ENCODE results near the gene HDAC9. TPM values are rescaled to one million over a fixed set of nuclear protein-coding genes. Genes with fewer than 3 reads are reported as not detected.
A peak's percentile ranks its signal among the peaks of the same experiment; 100 is the strongest.

HDAC9 gene
- total and polyA plus RNA-seq, 12 donors = 2.6 to 23.1 (median 7.5) TPM

- no peaks in the 10 kb centered on the region for H3K36me3 ChIP-seq (replicated peaks in 1 of 2)
- 78 to 93% (median 85%) methylated on average over 1 of the region's 1 CpG for WGBS, 4 donors
- H3K4me1 ChIP-seq (replicated peaks in 1 of 2) = no peaks in the 10 kb centered on the region
- H3K27me3 ChIP-seq = no peaks in the 10 kb centered on the region
- TF ChIP-seq CTCF (IDR thresholded peaks at IDR 0.05) (no peak), POLR2A (IDR thresholded peaks at IDR 0.05) (no peak)
- no peak for DNase-seq
- no peak overlapping the region for H3K27ac ChIP-seq
- H3K9me3 ChIP-seq (replicated peaks in 1 of 3) = no peaks in the 10 kb centered on the region
- intact Hi-C loops (cut with DNase I) = no loop called here
- H3K4me3 ChIP-seq = no peak overlapping the region
These were observed 70.7 kb downstream of the HDAC9 start for GRCh38 chr7:18566205-18566604.

- TF ChIP-seq POLR2A (IDR thresholded peaks at IDR 0.05) = no peak
- Histone ChIP-seq H3K27me3 (no peaks in the 10 kb centered on the region), H3K27ac (no peak overlapping the region), H3K4me1 (replicated peaks in 1 of 2) (no peaks in the 10 kb centered on the region), H3K9me3 (replicated peaks in 1 of 3) (no peaks in the 10 kb centered on the region), H3K36me3 (replicated peaks in 1 of 2) (no peaks in the 10 kb centered on the region), H3K4me3 (no peak overlapping the region)
- 82 to 92% (median 87%) methylated on average over 7 of the region's 7 CpGs for WGBS, 4 donors
- no peak for DNase-seq
- intact Hi-C loops (cut with DNase I) = no loop called here
These were observed 71.3 kb downstream of the HDAC9 start for GRCh38 chr7:18566829-18567228.

GRCh38 chr7:18570441-18570840 is 74.9 kb downstream of the HDAC9 start:
- no peak for TF ChIP-seq CTCF (IDR thresholded peaks at IDR 0.05)
- TF ChIP-seq POLR2A (IDR thresholded peaks at IDR 0.05) = no peak
- H3K27ac ChIP-seq = no peak overlapping the region
- 55 to 65% (median 64%) methylated on average over 3 of the region's 3 CpGs for WGBS, 4 donors
- H3K9me3 ChIP-seq (replicated peaks in 1 of 3) = no peaks in the 10 kb centered on the region
- no peak overlapping the region for H3K4me3 ChIP-seq
- no peak for DNase-seq
- H3K4me1 ChIP-seq (replicated peaks in 1 of 2) = no peaks in the 10 kb centered on the region
- H3K27me3 ChIP-seq = no peaks in the 10 kb centered on the region
- H3K36me3 ChIP-seq (replicated peaks in 1 of 2) = no peaks in the 10 kb centered on the region
- intact Hi-C loops (cut with DNase I) = loop anchor here (5.0 to 10.0 kb wide), 2 partner anchors 216 to 218 kb away; no protein-coding TSS in a partner anchor

- Histone ChIP-seq H3K27me3 (no peaks in the 10 kb centered on the region), H3K9me3 (replicated peaks in 1 of 3) (no peaks in the 10 kb centered on the region), H3K27ac (no peak overlapping the region), H3K4me3 (no peak overlapping the region), H3K36me3 (replicated peaks in 1 of 2) (no peaks in the 10 kb centered on the region), H3K4me1 (replicated peaks in 1 of 2) (no peaks in the 10 kb centered on the region)
- peak in 2 of 7 donors; percentile 13 to 36 for DNase-seq
- no peak for TF ChIP-seq POLR2A (IDR thresholded peaks at IDR 0.05)
- TF ChIP-seq CTCF (IDR thresholded peaks at IDR 0.05) = peak; percentile 16 to 56 (median 41)
- intact Hi-C loops (cut with DNase I) = loop anchor here (5.0 to 10.0 kb wide), 2 partner anchors 216 to 219 kb away; no protein-coding TSS in a partner anchor
- WGBS, 4 donors = 44 to 53% (median 50%) methylated on average over 3 of the region's 3 CpGs
These were observed 75.4 kb downstream of the HDAC9 start for GRCh38 chr7:18570890-18571478.

- 77 to 87% (median 78%) methylated on average over 4 of the region's 4 CpGs for WGBS, 4 donors
- H3K36me3 ChIP-seq (replicated peaks in 1 of 2) = no peaks in the 10 kb centered on the region
- H3K4me3 ChIP-seq = no peak overlapping the region
- no peak for TF ChIP-seq POLR2A (IDR thresholded peaks at IDR 0.05)
- TF ChIP-seq CTCF (IDR thresholded peaks at IDR 0.05) = no peak
- H3K4me1 ChIP-seq (replicated peaks in 1 of 2) = no peaks in the 10 kb centered on the region
- intact Hi-C loops (cut with DNase I) = loop anchor here (5.0 to 10.0 kb wide), 2 partner anchors 217 to 220 kb away; no protein-coding TSS in a partner anchor
- H3K27me3 ChIP-seq = no peaks in the 10 kb centered on the region
- no peak for DNase-seq
- H3K9me3 ChIP-seq (replicated peaks in 1 of 3) = no peaks in the 10 kb centered on the region
- H3K27ac ChIP-seq = no peak overlapping the region
These were observed 76.6 kb downstream of the HDAC9 start for GRCh38 chr7:18572154-18572553.

All from adrenal gland (tissue), 12 donors.